Measurements from ENCODE around the gene MOXD1.
"Not testable (repeated sequence)": the region's sequence is repeated elsewhere in the genome, so short reads cannot be mapped to it uniquely, and the experiment has no call there.

The MOXD1 gene

GRCh38 chr6:132275066-132275970 is 126.0 kb downstream of the MOXD1 start:
- DNase-seq = no peak

GRCh38 chr6:132272776-132273175 is 128.5 kb downstream of the MOXD1 start:
- DNase-seq = no peak

GRCh38 chr6:132270726-132271402 is 130.4 kb downstream of the MOXD1 start:
- no peak for DNase-seq

GRCh38 chr6:132268666-132269065 is 132.6 kb downstream of the MOXD1 start:
- not testable (repeated sequence) for DNase-seq

- no peak for DNase-seq
Measured at GRCh38 chr6:132268209-132268608, 133.1 kb downstream of the MOXD1 start.

GRCh38 chr6:132265451-132266097 is 135.7 kb downstream of the MOXD1 start:
- no peak for DNase-seq

GRCh38 chr6:132264021-132264500 is 137.2 kb downstream of the MOXD1 start:
- DNase-seq = no peak

- DNase-seq = no peak
Measured at GRCh38 chr6:132261354-132261753, 139.9 kb downstream of the MOXD1 start.

GRCh38 chr6:132259070-132259469 is 142.2 kb downstream of the MOXD1 start:
- DNase-seq = no peak

- DNase-seq = no peak
Measured at GRCh38 chr6:132257561-132257960, 143.7 kb downstream of the MOXD1 start.

- no peak for DNase-seq
Measured at GRCh38 chr6:132256457-132256856, 144.8 kb downstream of the MOXD1 start.

GRCh38 chr6:132253906-132254305 is 147.4 kb downstream of the MOXD1 start:
- no peak for DNase-seq

- no peak for DNase-seq
Measured at GRCh38 chr6:132253211-132253610, 148.1 kb downstream of the MOXD1 start.

GRCh38 chr6:132252113-132252512 is 149.2 kb downstream of the MOXD1 start:
- no peak for DNase-seq

- no peak for DNase-seq
Measured at GRCh38 chr6:132251711-132252110, 149.6 kb downstream of the MOXD1 start.

- no peak for DNase-seq
Measured at GRCh38 chr6:132247381-132248159, 153.7 kb downstream of the MOXD1 start.

GRCh38 chr6:132246632-132247270 is 154.5 kb downstream of the MOXD1 start:
- no peak for DNase-seq

- DNase-seq = no peak
Measured at GRCh38 chr6:132246120-132246617, 155.1 kb downstream of the MOXD1 start.
